NB4 (cell line): ENCODE data around the gene NDOR1.

Source experiments
- MYC ChIP-seq: IDR thresholded peaks from 2 replicates; pipeline ENCODE4 v1.6.1; 2011; ENCODE audit warnings: low read depth, low read length
- POLR2A ChIP-seq: IDR thresholded peaks from 2 replicates; pipeline ENCODE4 v1.6.1; 2011; ENCODE audit warnings: mild to moderate bottlenecking; ENCODE audit not compliant: insufficient read length; ENCODE audit errors: extremely low read depth
- TF ChIP-seq, protein P1 (sequence below): IDR thresholded peaks from one replicate; pipeline ENCODE4 v1.5.1; 2012; ENCODE audit warnings: low read depth, low read length
- TF ChIP-seq, protein P2 (sequence below): IDR thresholded peaks from 2 replicates; pipeline ENCODE4 v1.6.1; 2011; ENCODE audit warnings: low read depth, low read length

DNA sequence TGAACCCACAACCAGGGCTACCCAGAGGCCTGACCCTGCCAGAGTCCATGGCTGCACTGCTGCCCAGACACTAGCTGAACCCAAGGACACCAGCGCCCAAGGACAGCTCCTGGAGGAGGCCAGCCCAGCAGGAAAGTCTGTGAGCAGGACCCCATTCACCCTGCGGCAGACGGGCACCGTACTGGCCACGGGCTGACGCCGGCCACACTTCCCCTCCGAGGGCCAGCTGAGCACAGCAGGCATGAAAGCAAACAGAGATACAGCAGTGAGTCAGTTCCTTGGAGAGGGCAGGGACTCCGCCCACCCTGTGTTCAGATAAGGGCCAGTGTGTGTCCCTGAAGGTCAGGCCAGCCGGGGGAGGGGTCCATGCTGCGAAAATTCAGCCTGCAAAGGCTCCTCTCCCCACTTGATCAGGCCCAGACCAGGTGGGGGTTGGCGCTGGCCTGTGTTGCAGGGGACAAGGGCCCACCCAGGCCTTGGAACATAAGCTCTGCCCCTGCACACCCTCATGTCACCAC, 13.3 kb downstream of the NDOR1 start:
- no peak for TF ChIP-seq MYC
- TF ChIP-seq, protein P1, sequence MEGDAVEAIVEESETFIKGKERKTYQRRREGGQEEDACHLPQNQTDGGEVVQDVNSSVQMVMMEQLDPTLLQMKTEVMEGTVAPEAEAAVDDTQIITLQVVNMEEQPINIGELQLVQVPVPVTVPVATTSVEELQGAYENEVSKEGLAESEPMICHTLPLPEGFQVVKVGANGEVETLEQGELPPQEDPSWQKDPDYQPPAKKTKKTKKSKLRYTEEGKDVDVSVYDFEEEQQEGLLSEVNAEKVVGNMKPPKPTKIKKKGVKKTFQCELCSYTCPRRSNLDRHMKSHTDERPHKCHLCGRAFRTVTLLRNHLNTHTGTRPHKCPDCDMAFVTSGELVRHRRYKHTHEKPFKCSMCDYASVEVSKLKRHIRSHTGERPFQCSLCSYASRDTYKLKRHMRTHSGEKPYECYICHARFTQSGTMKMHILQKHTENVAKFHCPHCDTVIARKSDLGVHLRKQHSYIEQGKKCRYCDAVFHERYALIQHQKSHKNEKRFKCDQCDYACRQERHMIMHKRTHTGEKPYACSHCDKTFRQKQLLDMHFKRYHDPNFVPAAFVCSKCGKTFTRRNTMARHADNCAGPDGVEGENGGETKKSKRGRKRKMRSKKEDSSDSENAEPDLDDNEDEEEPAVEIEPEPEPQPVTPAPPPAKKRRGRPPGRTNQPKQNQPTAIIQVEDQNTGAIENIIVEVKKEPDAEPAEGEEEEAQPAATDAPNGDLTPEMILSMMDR: no peak
- TF ChIP-seq POLR2A: no peak
- TF ChIP-seq, protein P2, sequence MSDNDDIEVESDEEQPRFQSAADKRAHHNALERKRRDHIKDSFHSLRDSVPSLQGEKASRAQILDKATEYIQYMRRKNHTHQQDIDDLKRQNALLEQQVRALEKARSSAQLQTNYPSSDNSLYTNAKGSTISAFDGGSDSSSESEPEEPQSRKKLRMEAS: no peak
